Measurements from ENCODE around the gene APMAP.

APMAP gene, protein sequence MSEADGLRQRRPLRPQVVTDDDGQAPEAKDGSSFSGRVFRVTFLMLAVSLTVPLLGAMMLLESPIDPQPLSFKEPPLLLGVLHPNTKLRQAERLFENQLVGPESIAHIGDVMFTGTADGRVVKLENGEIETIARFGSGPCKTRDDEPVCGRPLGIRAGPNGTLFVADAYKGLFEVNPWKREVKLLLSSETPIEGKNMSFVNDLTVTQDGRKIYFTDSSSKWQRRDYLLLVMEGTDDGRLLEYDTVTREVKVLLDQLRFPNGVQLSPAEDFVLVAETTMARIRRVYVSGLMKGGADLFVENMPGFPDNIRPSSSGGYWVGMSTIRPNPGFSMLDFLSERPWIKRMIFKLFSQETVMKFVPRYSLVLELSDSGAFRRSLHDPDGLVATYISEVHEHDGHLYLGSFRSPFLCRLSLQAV

DNA sequence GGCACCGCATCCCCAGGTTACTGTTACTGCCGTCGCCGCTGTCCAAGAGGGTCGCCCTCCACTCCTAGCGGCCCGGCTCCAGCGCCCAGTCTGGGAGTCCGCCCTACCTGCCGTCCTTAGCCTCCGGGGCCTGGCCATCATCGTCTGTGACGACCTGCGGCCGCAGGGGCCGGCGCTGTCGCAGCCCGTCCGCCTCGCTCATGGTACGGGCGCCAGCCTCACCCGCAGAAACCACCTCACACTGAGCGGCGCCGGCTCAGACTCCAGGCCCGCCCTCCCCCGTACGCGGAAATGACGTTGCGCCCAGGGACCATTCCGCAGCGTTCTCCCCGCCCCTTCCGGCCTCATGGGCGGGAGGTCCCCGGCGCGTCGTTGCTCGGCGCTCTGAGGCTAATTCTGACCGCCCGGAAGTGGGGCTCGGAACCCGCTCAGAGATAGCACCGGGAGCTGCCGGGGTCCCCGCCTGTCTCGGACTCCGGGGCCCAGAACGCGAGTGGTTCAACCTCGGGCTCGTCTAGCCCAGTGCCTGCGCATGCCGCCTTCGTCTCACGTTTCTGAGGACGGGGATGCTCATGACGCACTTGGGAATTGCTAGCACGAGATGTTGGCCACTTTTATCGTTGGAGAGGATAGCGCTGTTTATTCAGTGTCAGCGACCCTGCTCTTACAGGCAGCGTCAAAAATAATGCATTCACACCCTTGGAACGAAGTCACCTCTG is at the start of gene APMAP:
Gene APMAP, minus strand, starts transcription at position 265 of the 719 bp plus-strand sequence. Its CDS starts 63 bp downstream, at position 202.
- DNase-seq (ENCODE audit: low read depth), result peak; percentile 96

DNA sequence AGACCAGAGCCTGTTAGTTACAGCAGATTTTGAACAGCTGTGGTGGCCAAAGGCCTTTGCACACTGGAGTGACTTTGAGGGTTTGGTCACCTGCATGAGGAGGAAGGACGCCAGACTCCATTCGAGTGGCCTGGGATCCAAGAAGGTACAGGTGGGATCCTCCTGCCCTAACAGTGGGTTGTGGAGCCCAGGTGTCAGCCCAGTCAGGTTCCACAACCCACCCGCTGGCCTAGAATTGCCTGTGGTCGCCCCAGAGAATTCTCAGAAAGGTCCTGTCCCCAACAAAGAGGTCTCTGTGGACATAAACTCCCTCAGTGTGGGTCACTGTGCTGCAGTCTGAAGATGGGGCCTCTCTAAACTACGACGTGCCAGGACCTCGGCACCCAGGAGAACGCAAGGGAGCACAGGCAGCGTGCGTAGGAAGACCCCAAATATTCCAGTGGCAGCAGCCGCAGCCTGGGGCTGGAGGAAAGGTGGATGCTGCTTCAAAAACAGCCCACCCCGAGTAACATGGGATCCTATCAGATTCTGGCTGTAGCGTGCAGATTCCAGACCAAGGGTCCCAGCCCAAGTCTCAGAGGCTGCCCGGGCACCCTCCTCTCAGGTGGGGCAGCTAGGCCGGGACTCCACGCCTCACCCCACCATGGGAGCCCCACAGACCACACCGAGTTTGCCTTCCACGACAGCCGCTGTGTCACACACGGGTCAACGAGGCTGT is 49.4 kb upstream of the APMAP start:
- no peak for DNase-seq (ENCODE audit: low read depth)

DNA sequence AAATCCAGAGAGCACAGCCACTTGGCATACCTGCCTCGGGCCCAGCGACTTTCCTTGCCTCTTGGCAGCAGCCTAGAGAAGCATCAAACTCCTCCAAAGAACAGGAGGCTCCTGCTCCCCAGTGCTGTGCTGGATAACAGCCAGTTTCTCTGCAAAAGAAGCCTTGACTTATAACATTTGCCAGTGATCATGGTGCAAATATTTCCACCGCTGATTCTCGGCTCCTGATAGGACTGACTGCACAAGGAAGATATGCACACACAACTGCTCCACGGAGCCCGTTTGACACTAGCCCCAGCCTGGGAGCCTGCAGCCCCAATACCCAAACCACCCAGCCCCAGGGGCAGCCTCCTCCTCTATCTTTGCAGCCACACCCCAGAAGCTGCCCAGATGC is 47.9 kb upstream of the APMAP start:
- no peak for DNase-seq (ENCODE audit: low read depth)

DNA sequence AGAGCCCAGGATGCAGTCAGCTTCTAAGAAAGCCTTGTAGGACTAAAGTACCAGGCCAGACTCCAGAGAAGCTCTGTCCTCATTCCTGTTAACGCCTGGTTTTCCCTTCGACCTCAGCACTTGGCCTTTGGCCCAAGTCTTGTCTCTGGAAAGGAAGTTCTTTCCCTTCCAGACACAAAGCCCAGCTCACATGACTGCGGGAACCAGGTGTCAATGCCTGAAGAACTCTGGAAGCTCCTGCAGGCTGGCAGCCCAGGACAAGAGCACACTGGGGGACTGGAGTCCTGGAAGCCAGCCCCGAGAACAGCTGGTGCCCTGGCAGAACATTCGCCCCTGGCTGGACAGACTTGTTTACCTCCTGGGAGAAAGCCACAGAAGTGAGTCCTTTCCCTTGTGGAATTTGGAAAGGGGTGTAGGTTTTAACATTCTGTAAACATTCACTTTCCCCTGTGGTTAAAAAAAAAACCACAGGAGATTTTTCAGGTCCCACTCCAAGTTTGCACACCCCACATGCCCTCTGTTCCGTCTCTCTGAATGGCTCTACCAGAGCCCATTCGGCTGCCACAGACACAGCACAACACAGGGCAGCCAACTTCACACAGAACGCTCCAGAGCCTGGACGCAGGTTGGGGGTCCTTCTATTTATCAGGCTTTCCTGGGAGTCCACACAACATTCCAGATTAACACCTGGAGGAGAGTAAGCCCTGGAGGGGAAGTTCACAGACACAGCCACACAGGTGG is 47.3 kb upstream of the APMAP start:
- no peak for DNase-seq (ENCODE audit: low read depth)

DNA sequence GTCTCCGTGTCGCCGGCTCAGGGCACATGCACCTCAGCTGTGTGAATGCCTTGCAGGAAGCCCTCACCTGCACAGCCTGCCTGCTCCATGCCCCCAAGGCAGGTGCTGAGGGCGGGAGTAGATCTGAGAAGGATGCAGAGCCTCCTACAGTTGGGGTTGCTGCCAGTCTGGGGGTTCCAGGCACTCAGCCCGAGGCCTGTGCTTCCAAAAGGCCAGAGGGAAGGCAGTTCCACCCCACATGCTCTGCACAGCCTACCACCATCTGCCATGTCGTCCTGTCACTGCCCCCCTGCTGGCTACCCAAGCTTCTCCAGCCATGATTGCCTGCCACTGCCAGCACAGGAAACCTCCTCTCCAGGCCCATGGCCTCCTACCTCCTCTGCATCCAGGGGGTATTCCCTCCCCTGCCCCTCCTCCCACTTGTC is 46.1 kb upstream of the APMAP start:
- DNase-seq (ENCODE audit: low read depth), result no peak

DNA sequence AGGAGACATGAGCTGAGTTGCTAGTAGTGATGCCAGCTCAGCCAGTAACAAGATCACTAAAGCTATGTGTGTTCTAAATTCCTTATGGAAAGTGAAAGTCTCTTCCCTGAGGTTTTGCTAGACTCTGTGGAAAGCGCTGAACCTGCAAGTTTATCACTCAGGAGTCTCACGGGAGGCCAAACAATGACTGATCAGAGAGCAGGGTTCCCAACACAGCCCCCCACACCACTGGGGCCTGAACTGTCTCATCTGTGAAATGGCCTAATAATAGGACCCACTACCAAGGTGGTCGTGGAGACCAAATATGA is 45.5 kb upstream of the APMAP start:
- no peak for DNase-seq (ENCODE audit: low read depth)

DNA sequence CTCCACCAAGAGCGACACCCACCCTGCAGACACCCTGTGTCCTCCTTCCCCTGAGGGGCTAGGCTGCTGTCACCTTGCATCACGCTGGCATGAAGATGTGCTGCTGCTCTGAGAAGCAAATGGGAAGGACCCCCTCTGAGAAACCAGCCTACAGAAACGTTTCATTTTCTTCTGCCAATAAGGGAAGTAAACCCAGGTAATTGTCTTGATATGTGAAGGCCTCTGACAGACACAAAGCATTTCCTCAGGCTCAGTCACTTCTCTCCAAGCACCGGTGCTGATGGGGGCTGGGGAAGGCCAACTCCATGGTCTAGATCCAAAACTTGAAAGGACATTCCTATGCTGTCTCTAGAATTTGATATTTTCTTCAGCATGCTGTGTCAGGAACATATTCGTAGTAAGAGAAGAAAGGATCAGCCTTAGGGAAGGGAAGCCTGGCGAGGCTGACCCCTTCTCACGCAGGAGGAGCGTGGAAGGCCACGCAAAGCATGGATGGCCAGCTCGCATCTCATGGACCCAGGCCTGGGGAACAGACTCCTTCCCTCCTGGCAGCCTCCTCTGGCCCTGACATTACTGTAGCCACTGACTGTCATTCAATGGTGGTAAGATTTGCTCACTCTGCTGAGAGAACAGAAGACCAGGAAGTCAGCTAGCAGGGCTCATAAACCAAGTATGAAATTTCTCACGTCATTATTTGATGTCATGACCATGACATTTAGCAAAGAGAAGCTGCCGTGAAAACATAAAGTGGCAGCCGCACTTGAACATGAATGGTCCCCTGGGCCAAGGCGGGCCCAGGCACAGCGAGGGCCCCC is 44.9 kb upstream of the APMAP start:
- DNase-seq (ENCODE audit: low read depth), result no peak

DNA sequence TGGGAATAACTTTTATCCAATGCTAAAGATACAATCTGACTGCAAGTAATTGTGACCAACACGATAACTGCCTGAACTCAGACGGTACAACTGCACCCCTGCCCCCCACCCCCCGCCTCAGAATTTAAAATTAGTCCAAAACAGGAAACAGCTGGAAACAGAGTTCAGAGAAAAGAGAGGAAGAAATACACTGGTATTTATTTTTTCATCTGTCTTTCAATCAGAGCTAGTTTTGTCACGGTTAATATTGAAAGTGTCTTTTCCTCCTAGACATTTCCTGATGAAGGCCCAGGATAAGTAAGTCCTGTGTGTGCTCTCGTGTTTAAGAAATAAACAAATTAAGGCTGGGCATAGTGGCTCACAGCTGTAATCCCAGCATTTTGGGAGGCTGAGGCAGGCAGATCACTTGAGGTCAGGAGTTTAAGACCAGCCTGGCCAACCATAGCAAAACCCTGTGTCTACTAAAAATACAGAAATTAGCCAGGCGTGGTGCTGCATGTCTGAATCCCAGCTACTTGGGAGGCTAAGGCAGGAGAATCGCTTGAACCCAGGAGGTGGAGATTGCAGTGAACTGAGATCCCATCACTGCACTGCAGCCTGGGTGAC is 43.9 kb upstream of the APMAP start:
- no peak for DNase-seq (ENCODE audit: low read depth)

DNA sequence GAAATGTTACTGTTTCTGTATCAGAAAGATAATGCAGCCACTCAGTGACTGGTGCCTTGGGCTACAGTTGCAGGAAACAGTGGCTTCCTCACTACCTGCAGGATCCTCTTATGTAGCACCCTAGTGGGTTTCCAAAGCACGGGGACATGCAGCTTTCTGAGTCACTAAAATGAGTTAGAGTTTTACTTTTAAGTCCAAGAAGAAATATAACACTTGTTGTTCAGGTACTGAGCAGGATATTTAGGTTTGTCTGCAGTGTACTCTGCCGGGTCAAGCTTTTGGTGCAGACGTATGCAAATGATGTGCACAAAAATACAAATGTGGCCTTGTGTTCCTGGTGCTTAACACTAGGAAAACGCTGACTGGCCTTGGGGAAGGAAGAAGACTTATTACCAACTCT is 43.4 kb upstream of the APMAP start:
- no peak for DNase-seq (ENCODE audit: low read depth)

DNA sequence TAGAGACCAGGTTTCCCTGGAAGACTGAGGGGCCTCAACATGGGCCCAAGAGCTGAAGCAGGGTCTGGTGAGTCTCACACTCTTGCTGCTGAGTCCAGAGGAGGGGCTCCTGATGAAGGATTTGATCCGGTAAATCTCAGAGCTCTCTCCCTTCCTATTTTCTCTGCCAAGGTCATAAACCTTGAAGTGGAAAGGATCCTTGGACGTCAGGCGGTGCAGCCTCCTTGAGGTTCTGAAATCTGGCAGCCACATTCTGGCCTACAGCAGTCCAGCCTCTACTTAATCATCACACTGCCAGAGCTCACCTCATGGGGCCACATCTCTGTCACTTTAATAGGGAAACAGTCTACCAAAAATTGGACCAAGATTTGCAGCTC is 41.4 kb upstream of the APMAP start:
- no peak for DNase-seq (ENCODE audit: low read depth)

DNA sequence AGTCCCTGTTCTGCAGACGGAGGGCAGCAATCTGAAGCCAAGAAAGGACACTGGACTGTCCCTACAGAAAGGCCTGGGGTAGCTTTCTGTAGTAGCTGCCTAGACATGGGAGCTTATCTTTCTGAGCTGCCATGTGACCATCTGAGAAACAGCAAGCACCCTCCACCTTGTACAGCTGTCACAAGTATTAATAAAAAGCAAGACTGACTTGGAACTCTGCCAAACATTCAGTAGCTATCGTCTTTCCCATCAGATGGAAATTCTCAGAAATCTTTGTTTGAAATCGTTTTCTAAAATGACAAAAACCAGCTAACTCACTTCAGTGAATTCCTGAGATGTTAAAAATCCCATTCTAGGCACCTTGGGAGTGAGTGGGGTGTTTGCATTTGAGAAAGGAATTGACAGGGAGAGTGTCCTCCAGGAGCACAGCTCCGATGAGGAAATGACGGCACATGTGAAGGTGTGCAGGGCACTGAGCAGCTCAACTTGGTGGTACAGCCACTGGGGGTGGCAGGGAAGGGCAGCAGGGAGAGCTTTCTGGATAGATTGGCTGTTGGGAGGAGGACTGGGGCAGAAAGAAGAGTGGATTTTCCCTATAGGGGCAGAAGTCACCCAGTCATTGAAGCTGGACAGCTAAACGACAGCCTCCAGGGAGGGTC is 40.8 kb upstream of the APMAP start:
- DNase-seq (ENCODE audit: low read depth), result no peak

DNA sequence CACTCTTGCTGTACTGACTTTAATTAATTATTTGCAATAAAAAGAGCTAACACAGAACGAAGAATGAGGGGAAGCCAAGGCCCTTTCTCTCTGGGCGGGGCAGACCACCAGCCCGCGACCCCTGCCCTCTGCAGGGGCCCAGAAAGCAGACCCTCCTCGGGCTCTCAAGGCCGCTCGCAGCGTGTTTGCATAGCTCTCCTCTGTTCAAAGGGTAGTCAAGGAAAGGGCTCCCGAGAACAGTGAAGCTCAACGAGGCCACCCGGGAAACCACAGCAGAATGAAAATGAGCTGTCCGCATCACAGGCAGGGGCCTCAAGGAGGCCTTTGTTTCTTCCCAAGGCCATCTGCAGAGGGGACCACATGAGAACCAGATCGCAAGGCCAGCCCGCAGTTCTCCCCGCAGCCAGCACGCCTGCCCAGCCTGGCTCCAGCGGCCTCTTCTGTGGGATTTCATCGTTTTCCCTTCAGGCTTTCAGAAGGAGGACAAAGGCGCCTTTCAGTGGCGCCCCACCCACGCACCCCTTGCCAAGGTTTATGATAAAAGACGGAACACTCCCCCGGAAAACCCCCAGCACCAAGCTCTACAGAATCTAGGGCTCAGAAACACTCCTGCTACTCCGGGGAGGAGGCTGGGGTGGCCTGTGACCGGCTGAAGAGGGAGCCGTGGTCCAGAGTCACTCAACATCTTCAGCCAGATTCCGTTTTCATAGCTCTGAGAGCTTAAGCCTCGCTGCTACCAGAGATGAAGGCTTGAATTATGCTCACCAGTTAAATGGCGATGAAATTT is 40.1 kb upstream of the APMAP start:
- no peak for DNase-seq (ENCODE audit: low read depth)

DNA sequence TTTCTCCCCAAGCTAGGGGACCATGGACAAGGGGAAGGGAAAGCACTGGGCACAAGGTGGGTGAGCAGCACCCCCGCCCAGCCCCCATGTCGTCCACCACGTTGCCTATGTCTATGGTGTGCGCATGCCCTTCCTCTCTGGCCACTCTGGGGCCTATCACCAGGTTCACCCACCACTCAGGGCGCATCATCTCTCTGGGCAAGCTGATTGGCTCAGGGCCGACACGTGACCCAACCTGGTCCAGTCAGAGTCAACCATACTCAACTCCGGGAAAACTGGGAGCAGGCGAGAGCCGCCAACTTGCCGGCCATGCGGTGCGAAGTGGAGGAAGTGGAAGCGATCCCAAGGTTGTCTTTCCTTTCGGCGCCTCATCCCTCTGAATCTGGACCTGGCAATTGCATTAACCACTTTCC is 39.5 kb upstream of the APMAP start:
- DNase-seq (ENCODE audit: low read depth), result no peak

DNA sequence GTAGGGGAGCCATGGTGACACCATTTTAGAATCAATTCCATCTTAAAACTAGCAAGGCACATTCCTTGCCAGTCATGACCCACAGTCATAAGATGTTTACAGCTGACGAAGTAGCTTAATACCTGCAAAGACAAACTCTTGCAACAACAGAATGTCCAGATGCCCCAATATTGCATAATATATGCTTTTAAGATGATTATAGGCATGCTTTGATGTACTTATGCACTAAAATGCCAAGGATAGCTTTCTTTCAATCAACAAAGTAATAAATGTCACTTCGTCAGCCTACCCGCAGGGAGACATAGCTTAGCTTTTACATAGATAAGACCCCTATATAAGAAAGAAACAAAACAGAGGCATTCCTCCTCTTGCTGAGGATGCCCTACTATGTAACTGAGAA is 38.7 kb upstream of the APMAP start:
- no peak for DNase-seq (ENCODE audit: low read depth)

DNA sequence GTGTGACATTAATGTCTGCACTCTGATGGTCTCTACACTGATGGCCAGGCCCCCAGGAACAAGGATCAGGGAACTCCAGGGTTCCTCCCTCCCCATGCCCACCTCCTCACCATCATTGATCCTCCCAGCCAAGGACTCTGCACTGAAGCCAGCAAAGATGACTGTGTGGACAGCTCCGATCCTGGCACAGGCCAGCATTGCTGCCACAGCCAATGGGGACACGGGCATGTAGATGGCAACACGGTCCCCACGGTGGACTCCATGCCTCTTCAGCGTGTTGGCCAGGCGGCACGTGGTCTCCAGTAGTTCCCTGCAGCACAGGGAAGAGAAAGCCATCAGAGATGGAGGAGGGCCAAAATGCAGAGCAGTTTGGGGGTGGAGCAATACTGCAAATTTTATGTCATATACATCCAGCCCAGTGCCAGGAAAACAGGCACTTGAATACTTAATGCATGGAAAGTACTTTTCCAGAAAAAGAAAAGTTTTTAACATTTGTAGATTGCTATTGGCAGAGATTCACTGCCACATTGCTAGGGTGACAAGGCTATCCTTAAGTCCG is 38.2 kb upstream of the APMAP start:
- no peak for DNase-seq (ENCODE audit: low read depth)

DNA sequence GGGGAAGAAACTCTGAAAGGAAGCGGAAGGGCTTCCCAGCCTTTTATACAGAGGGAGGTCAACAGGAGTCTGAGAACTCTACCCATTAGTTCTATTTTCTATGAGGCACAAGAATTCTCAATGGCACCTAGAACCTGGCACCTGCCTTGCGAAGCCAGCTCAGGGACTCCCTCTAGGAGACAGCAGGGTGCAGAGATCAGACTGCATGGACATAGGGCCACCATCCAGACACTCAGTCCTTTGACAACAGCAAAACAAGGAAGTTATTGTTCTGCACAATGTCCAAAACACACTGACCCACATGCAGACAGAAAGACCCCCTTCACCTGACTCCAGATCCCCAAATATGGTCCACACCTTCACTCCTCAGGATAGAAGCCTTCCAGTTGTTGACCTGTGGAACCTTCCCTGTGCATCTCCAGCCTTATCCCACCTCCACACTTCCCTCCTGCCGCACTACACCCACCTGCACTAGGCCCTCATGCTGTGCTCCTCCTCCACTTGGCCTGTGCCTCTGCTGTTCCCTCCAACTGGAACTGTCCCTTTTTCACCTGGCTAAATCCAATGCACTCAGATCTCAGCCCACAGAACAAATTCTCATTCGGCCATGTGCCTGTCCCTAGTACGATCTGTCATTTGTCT is 37.6 kb upstream of the APMAP start:
- DNase-seq (ENCODE audit: low read depth), result no peak

DNA sequence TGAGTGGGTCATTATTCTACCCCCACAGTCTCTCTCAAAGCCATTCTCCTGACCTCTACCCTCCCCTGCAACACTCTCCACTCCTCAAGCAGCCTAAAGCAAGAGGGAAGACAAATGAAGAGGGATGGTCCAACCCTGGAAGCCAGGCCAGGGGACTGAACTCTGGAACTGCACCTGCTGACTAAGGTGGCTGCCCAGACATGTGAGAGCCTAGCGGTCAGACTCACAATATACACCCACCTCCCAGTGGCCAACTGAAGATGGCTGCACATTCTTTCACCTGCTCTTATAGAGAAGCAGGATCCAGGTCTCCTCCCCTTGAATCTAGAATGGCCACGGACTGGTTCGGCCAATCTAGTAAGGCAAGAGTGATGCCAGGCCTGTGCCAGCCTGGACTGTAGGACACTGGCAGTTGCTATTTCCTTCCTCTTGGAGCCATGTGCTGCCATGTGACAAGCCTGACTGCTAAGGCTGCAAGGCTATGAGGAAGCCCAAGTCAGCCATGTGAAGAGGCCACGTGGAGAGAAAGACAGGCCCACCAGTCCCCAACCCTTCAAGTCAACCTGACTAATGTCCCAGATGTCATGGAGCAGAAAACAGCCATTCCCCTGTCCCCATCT is 33.5 kb upstream of the APMAP start:
- no peak for DNase-seq (ENCODE audit: low read depth)

DNA sequence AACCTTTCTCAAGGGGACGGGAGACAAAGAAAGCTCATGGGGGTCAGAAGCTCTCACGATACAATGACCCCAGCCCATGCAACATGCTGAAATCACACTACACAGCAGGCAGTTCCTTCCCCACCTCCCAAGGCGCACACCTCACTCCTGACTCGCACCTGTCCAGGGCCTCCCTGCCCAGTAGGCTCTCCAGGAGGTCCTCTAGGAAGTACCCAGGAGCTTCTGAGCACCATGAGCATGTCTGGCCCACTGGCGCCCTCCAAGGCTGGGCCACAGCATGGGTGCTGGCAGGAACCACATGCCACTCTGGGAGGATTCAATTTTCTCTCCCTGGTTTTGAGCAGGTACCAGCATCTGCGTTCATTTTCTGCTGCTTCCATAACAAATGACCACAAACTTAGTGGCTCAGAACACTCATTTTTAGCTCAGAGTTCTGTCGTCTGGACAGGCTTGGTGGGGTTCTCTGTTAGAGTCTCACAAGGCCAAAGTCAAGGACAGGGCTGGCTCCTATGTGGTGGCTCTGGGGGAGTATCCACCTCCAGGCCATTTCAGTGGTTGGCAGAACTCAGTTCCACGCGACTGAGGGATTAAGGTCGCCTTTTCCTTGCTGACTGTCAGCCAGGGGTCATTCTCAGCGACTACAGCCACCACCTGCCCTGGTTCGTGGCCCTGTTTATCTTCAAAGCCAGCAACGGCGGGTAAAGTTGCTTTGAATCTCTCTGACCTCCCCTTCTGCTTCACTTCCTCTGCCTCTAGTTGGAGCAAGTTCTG is 32.7 kb upstream of the APMAP start:
- no peak for DNase-seq (ENCODE audit: low read depth)

All from activated T-cell treated with anti-CD3 and anti-CD28 coated beads for 24 hours (primary cell).